Esophagus squamous epithelium (tissue), 5 donors: ENCODE measurements around the gene NCKAP1. TPM values are rescaled to one million over a fixed set of nuclear protein-coding genes. Genes with fewer than 3 reads are reported as not detected.

Experiments
- DNase-seq: peaks from one replicate; lab custom pipeline; 2025; lab: John Stamatoyannopoulos, UW
- H3K27ac ChIP-seq, 4 donors: fragments of 200-600 bp; sonication (generic); one replicate each; pipeline ENCODE4 v1.5.1; 2016 to 2019; ENCODE audit warnings: mild to moderate bottlenecking in 1 of 4
- H3K27me3 ChIP-seq, 4 donors: fragments of 200-600 bp; sonication (generic); 1 replicate in 3 of 4; 2 replicates in 1 of 4; pipeline versions ENCODE4 v1.5.1 to v1.6.0; 2017 to 2021; ENCODE audit warnings: antibody characterized with exemption in 1 of 4
- H3K36me3 ChIP-seq, 3 donors: fragments of 200-600 bp; sonication (generic); one replicate each; pipeline ENCODE4 v1.5.1; 2016 to 2019
- H3K4me1 ChIP-seq, 3 donors: fragments of 200-600 bp; sonication (generic); one replicate each; pipeline ENCODE4 v1.5.1; 2017 to 2019
- H3K4me3 ChIP-seq, 4 donors: fragments of 200-600 bp; sonication (generic); 1 replicate in 3 of 4; 2 replicates in 1 of 4; pipeline ENCODE4 v1.5.1; 2016 to 2019; ENCODE audit warnings: mild to moderate bottlenecking in 2 of 4, moderate library complexity in 1 of 4
- H3K9me3 ChIP-seq, 3 donors: fragments of 200-600 bp; sonication (generic); one replicate each; pipeline ENCODE4 v1.5.1; 2016 to 2019
- POLR2A ChIP-seq, 4 donors: fragments of 450-650 bp; IDR thresholded peaks; one replicate each; pipeline ENCODE4 v1.6.1; 2017; ENCODE audit warnings: antibody characterized with exemption in 4 of 4, mild to moderate bottlenecking in 4 of 4, moderate library complexity in 3 of 4
- WGBS, 2 donors: methylation state at CpG; one replicate each; pipeline ENCODE4 v1.1.5; 2018; 5-methylcytosine and 5-hydroxymethylcytosine counted together
- intact Hi-C: fragments of 100-400 bp; cut with DNase I; formaldehyde crosslinking; loops from one replicate; pipeline ENCODE4 v1.15.0; 2022
- total RNA-seq, 4 donors: library from RNA; depleted of rRNA; stranded (reverse); fragments of >200 nt; gene quantifications; one replicate each; pipeline ENCODE4 v1.1.0, GENCODE V29; 2016
- TF ChIP-seq, protein P1 (sequence below), 6 experiments: fragments of 450-650 bp in 4 of 6; fragments of 200-600 bp in 2 of 6; sonication (generic) in 2 of 6; IDR thresholded peaks; one replicate each; pipeline ENCODE4 v1.5.1; 2016 to 2019; ENCODE audit warnings: antibody characterized with exemption in 6 of 6, mild to moderate bottlenecking in 4 of 6, moderate library complexity in 4 of 6
- donor health status: DM: yes; HTN: yes; CAD: no.

Gene NCKAP1
- total RNA-seq, 4 donors from 2014 or later = 85.9 to 163 (median 117) TPM

DNA sequence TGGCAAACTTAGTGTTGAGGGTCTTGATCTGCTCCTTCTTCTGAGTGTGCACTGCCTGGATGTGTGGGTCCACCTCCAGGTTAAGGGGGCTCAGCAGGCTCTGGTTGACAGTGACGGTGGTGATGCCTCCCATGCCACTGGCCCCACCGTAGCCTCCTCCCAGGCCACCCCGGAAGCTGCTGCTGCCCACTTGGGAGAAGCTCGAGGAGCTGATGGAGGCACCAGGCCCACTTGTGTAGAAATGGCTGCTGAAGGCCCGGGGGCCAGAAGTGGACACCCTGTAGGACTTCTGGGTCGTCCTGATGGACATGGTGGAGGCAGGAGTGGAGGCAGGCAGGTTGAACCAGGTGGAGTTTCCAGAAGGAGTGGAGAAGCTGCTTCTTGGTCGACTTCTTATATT lies 33.9 kb upstream of the NCKAP1 start:
- Histone ChIP-seq H3K36me3 (no peaks in the 10 kb centered on the region), H3K9me3 (no peaks in the 10 kb centered on the region), H3K4me3 (no peak overlapping the region), H3K4me1 (no peaks in the 10 kb centered on the region), H3K27ac (no peak overlapping the region), H3K27me3 (peaks cover 0 to 10% (median 0%) of the 10 kb centered on the region in 4 donors)
- 83 to 85% methylated on average over 5 to 6 of the region's 7 CpGs for WGBS, 2 donors
- intact Hi-C loops = no loop called here
- no peak for DNase-seq
- no peak for TF ChIP-seq POLR2A (IDR thresholded peaks at IDR 0.05)
- TF ChIP-seq, protein P1, sequence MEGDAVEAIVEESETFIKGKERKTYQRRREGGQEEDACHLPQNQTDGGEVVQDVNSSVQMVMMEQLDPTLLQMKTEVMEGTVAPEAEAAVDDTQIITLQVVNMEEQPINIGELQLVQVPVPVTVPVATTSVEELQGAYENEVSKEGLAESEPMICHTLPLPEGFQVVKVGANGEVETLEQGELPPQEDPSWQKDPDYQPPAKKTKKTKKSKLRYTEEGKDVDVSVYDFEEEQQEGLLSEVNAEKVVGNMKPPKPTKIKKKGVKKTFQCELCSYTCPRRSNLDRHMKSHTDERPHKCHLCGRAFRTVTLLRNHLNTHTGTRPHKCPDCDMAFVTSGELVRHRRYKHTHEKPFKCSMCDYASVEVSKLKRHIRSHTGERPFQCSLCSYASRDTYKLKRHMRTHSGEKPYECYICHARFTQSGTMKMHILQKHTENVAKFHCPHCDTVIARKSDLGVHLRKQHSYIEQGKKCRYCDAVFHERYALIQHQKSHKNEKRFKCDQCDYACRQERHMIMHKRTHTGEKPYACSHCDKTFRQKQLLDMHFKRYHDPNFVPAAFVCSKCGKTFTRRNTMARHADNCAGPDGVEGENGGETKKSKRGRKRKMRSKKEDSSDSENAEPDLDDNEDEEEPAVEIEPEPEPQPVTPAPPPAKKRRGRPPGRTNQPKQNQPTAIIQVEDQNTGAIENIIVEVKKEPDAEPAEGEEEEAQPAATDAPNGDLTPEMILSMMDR (IDR thresholded peaks at IDR 0.05) = no peak

DNA sequence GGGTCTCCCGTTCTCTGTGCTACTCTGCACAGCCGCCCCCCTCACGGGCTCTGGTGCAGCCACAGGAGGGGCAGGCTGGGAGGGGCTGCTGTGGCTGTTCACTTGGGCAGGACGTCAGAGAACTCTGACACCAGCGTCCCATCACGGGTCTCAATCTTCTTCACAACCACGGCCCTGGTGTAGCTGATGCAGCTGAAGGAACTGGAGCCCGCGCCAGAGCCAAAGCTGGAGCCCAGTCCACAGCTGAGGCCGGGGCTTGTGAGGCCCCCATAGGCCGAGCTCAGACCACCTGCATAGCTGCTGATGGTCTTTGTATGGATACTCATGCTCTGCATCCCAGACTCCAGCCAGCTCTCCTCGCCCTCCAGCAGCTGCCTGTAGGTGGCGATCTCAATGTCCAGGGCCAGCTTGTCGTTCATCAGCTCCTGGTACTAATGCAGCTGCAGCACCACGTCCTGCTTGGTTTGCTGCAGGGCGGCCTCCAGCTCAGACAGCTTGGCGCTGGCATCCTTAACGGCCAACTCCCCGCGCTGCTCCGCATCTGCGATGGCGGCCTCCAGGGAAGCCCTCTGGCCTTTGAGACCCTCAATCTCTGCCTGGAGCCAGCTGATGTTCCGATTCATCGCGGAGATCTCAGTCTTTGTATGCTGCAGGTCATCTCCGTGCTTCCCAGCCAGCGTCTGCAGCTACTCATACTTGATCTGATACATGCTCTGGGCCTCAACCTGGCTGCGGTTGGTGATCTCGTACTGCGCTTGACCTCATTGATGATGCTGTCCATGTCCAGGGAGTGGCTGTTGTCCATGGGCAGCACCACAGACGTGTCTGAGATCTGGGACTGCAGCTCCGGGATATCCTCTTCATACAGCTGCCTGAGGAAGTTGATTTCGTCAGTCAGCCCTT lies 32.9 kb upstream of the NCKAP1 start:
- 68 to 86% methylated on average over 15 to 26 of the region's 34 CpGs for WGBS, 2 donors
- Histone ChIP-seq H3K4me1 (no peaks in the 10 kb centered on the region), H3K27ac (no peak overlapping the region), H3K4me3 (no peak overlapping the region), H3K27me3 (peaks cover 0 to 10% (median 0%) of the 10 kb centered on the region in 4 donors), H3K9me3 (no peaks in the 10 kb centered on the region), H3K36me3 (no peaks in the 10 kb centered on the region)
- no peak for DNase-seq
- TF ChIP-seq POLR2A (IDR thresholded peaks at IDR 0.05) = no peak
- TF ChIP-seq, protein P1 (IDR thresholded peaks at IDR 0.05) = peak in 2 of 6 experiments; percentile 5 to 40
- intact Hi-C loops = no loop called here

DNA sequence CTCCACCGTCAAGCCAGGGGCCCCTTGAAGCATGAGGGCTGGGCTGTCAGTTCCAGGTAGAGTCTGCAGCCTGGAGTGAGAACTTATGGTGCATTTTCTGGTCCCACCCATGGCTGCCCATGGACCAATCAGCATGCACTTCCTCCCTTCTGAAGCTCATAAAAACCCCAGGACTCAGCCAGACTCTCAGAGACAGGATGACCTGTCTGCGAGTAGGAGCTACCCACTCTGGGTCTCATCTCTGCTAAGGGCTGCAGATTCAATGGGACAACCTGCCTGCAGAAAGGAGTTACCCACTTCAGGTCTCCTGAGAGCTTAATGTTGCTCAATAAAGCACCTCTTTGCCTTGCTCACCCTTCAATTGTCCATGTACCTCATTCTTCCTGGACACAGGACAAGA lies 30.9 kb upstream of the NCKAP1 start:
- intact Hi-C loops = no loop called here
- Histone ChIP-seq H3K9me3 (no peaks in the 10 kb centered on the region), H3K36me3 (no peaks in the 10 kb centered on the region), H3K27me3 (peaks cover 0 to 10% (median 0%) of the 10 kb centered on the region in 4 donors), H3K27ac (no peak overlapping the region), H3K4me1 (no peaks in the 10 kb centered on the region), H3K4me3 (no peak overlapping the region)
- TF ChIP-seq, protein P1 (IDR thresholded peaks at IDR 0.05) = no peak
- TF ChIP-seq POLR2A (IDR thresholded peaks at IDR 0.05) = no peak
- no peak for DNase-seq
- 71 to 80% methylated on average over 1 of the region's 2 CpGs for WGBS, 2 donors

DNA sequence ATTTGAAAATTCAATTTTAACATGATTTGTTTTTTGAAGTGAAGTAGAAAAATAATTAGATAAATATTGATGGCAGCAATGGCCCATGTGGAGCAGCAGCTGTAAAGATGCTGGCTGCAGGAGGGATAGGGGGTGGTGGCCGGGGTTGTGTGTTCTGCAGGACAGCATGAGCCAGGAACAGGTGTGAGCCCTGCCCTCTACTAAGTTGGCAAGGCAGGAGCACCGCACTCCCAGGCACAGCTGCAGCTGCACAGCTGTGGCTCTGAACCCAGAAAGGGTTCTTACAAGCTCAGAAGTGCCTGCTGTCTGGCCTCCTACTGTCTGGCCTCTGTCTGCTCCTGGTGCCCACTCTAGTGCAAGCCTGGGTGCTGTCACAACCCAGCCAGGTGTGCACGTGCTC lies 30.3 kb upstream of the NCKAP1 start:
- TF ChIP-seq, protein P1 (IDR thresholded peaks at IDR 0.05) = no peak
- no peak for TF ChIP-seq POLR2A (IDR thresholded peaks at IDR 0.05)
- Histone ChIP-seq H3K27ac (no peak overlapping the region), H3K9me3 (no peaks in the 10 kb centered on the region), H3K4me3 (no peak overlapping the region), H3K27me3 (peaks cover 0 to 10% (median 0%) of the 10 kb centered on the region in 4 donors), H3K4me1 (no peaks in the 10 kb centered on the region), H3K36me3 (no peaks in the 10 kb centered on the region)
- WGBS, 2 donors = 78% methylated on average over 2 of the region's 3 CpGs
- intact Hi-C loops = no loop called here
- DNase-seq = no peak

DNA sequence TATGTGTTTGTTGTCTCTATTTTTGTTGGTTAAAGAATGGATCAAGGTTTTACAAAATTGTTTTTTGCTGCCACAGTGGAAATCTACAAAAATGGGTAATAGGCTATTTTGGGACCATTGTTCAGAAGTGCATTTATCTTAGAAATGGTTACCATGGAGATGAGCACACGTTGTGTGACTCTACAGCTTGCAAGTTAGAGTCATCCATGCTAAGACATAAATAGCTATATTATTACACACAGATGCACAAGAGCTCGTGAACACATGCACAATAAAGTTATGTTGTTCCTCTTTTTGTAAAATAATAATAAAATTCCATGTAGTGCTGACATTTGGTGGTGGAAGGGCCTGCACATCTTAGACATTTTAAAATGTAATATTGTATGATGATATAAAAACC lies 24.8 kb upstream of the NCKAP1 start:
- Histone ChIP-seq H3K27me3 (no peaks in the 10 kb centered on the region), H3K4me3 (no peak overlapping the region), H3K36me3 (no peaks in the 10 kb centered on the region), H3K9me3 (no peaks in the 10 kb centered on the region), H3K27ac (no peak overlapping the region), H3K4me1 (peaks cover 0 to 10% (median 3%) of the 10 kb centered on the region in 3 donors)
- intact Hi-C loops = no loop called here
- 18 to 19% methylated on average over 2 of the region's 2 CpGs for WGBS, 2 donors
- DNase-seq = no peak
- no peak for TF ChIP-seq POLR2A (IDR thresholded peaks at IDR 0.05)
